B cell (primary cell): ENCODE measurements around the gene HERPUD1. TPM values are rescaled to one million over a fixed set of nuclear protein-coding genes. Genes with fewer than 3 reads are reported as not detected.

ENCODE experiments used
- ATAC-seq: fragments of 200-7000 bp; cut with Tn5 transposase; one replicate; pipeline ENCODE4 v1.10.0; 2021; ENCODE audit warnings: low read depth, mild to moderate bottlenecking, moderate number of reproducible peaks, moderate library complexity
- CTCF ChIA-PET: fragments of 350-600 bp; sonication (Branson Sonifier 250); formaldehyde crosslinking; loops from one replicate; lab custom pipeline; 2021; ENCODE audit warnings: antibody characterized with exemption, inconsistent platforms; lab: Charles Lee
- POLR2A ChIA-PET: fragments of 350-600 bp; sonication (Branson Sonifier 250); formaldehyde crosslinking; loops from one replicate; lab custom pipeline; 2021; ENCODE audit warnings: antibody characterized with exemption; lab: Charles Lee
- DNase-seq: peaks from one replicate; pipeline ENCODE4 v3.0.0; 2013
- H2AFZ ChIP-seq: 2 replicates; pipeline ENCODE4 v1.6.1; 2012; ENCODE audit warnings: mild to moderate bottlenecking, low read depth, low read length; ENCODE audit not compliant: insufficient read depth, poor library complexity, severe bottlenecking
- H3K27ac ChIP-seq, 2 donors: 1 replicate in 1 of 2; 2 replicates in 1 of 2; pipeline ENCODE4 v1.5.1; 2012 to 2013; ENCODE audit warnings: low read length in 2 of 2, mild to moderate bottlenecking in 2 of 2, moderate library complexity in 1 of 2
- H3K27me3 ChIP-seq, 4 experiments: fragments of 200-600 bp in 1 of 4; sonication (generic) in 1 of 4; replicated peaks in 1 of 4; 1 replicate in 2 of 4; 2 replicates in 2 of 4; pipeline versions ENCODE4 v1.6.1 to v1.7.0; 2013 to 2016; ENCODE audit warnings: low read length in 3 of 4, mild to moderate bottlenecking in 2 of 4, mixed read lengths in 1 of 4, moderate library complexity in 1 of 4; ENCODE audit not compliant: insufficient read depth in 4 of 4, control insufficient read depth in 3 of 4; ENCODE audit errors: control extremely low read depth in 1 of 4
- H3K36me3 ChIP-seq, 2 experiments: replicated peaks in 1 of 2; 1 replicate in 1 of 2; 2 replicates in 1 of 2; pipeline versions ENCODE4 v1.6.1 to v1.7.1; 2013; ENCODE audit warnings: low read length in 1 of 2; ENCODE audit not compliant: insufficient read depth in 2 of 2, control insufficient read depth in 1 of 2; ENCODE audit errors: control extremely low read depth in 1 of 2, extremely low read depth in 1 of 2
- H3K4me1 ChIP-seq, 2 donors: fragments of 200-600 bp in 1 of 2; sonication (generic) in 1 of 2; 1 replicate in 1 of 2; 2 replicates in 1 of 2; pipeline versions ENCODE4 v1.5.1 to v1.6.1; 2013 to 2017; ENCODE audit warnings: low read length in 2 of 2; ENCODE audit not compliant: control insufficient read depth in 2 of 2, insufficient read depth in 2 of 2
- H3K4me2 ChIP-seq: replicated peaks from 2 replicates; pipeline ENCODE3; 2012; ENCODE audit warnings: mild to moderate bottlenecking, low read depth, low read length; ENCODE audit not compliant: poor library complexity, severe bottlenecking
- H3K4me3 ChIP-seq, 5 experiments: fragments of 200-600 bp in 1 of 5; sonication (generic) in 1 of 5; 1 replicate in 3 of 5; 2 replicates in 2 of 5; pipeline versions ENCODE4 v1.5.1 to v1.7.0; 2011 to 2016; ENCODE audit warnings: low read length in 4 of 5, mild to moderate bottlenecking in 4 of 5, low read depth in 2 of 5, control low read depth in 1 of 5, moderate library complexity in 1 of 5; ENCODE audit not compliant: insufficient read depth in 1 of 5; ENCODE audit errors: control extremely low read depth in 1 of 5, extremely low read depth in 1 of 5
- H3K79me2 ChIP-seq: fragments of 200-600 bp; sonication (generic); one replicate; pipeline ENCODE4 v1.6.0; 2016; ENCODE audit warnings: low read length; ENCODE audit not compliant: control insufficient read depth, insufficient read depth
- H3K9ac ChIP-seq: fragments of 200-600 bp; sonication (generic); 2 replicates; pipeline ENCODE4 v1.6.1; 2017; ENCODE audit warnings: mild to moderate bottlenecking, low read length, moderate library complexity
- H3K9me3 ChIP-seq, 3 donors: one replicate each; pipeline versions ENCODE4 v1.6.1 to v1.7.1; 2013; ENCODE audit warnings: low read length in 2 of 3; ENCODE audit not compliant: control insufficient read depth in 2 of 3, insufficient read depth in 1 of 3; ENCODE audit errors: control extremely low read depth in 1 of 3
- H4K20me1 ChIP-seq: 2 replicates; pipeline ENCODE4 v1.6.0; 2012; ENCODE audit warnings: mild to moderate bottlenecking, low read length; ENCODE audit not compliant: insufficient read depth, control insufficient read depth, poor library complexity, severe bottlenecking
- H3K27ac Mint-ChIP-seq: one replicate; pipeline ENCODE4 v1.8.0; 2021; ENCODE audit warnings: mixed read lengths
- H3K27me3 Mint-ChIP-seq: one replicate; pipeline ENCODE4 v1.8.0; 2021; ENCODE audit warnings: mixed read lengths
- H3K4me1 Mint-ChIP-seq: one replicate; pipeline ENCODE4 v1.8.0; 2021; ENCODE audit warnings: mixed read lengths
- H3K4me3 Mint-ChIP-seq: one replicate; pipeline ENCODE4 v1.8.0; 2021; ENCODE audit warnings: mixed read lengths
- H3K9me3 Mint-ChIP-seq: one replicate; pipeline ENCODE4 v1.8.0; 2022; ENCODE audit warnings: mixed read lengths; ENCODE audit not compliant: insufficient read depth
- EZH2 ChIP-seq: IDR thresholded peaks from 2 replicates; pipeline ENCODE4 v1.6.1; 2012; ENCODE audit warnings: borderline replicate concordance, low read depth, mild to moderate bottlenecking, moderate library complexity, low read length; ENCODE audit not compliant: insufficient read depth, poor library complexity, severe bottlenecking
- WGBS: methylation state at CpG from one replicate; pipeline ENCODE4 v1.1.5; 2013; ENCODE audit warnings: missing lambda C conversion rate; ENCODE audit not compliant: insufficient coverage; 5-methylcytosine and 5-hydroxymethylcytosine counted together
- intact Hi-C: fragments of 100-400 bp; cut with micrococcal nuclease; formaldehyde crosslinking; loops from one replicate; pipeline ENCODE4 v1.10.0; 2022
- polyA plus RNA-seq: library from polyadenylated mRNA; depleted of rRNA; stranded (reverse); fragments of >200 nt; gene quantifications from 2 replicates; pipeline ENCODE4 v1.2.3, GENCODE V29; 2012
- total RNA-seq, 2 donors: library from RNA; stranded (reverse); fragments of 120-200 nt in 1 of 2; gene quantifications; 1 replicate in 1 of 2; 2 replicates in 1 of 2; pipeline versions ENCODE4 v1.2.3 to v1.2.4, GENCODE V29; 2013 to 2022
- TF ChIP-seq, protein P1 (sequence below): fragments of 200-600 bp; IDR thresholded peaks from one replicate; pipeline ENCODE4 v1.8.0; 2022; ENCODE audit warnings: antibody characterized with exemption, mild to moderate bottlenecking

Gene HERPUD1
- total and polyA plus RNA-seq, 2 donors (not counting 1 experiment from before 2014, with no cell fraction given), result 273 to 1,041 TPM

DNA sequence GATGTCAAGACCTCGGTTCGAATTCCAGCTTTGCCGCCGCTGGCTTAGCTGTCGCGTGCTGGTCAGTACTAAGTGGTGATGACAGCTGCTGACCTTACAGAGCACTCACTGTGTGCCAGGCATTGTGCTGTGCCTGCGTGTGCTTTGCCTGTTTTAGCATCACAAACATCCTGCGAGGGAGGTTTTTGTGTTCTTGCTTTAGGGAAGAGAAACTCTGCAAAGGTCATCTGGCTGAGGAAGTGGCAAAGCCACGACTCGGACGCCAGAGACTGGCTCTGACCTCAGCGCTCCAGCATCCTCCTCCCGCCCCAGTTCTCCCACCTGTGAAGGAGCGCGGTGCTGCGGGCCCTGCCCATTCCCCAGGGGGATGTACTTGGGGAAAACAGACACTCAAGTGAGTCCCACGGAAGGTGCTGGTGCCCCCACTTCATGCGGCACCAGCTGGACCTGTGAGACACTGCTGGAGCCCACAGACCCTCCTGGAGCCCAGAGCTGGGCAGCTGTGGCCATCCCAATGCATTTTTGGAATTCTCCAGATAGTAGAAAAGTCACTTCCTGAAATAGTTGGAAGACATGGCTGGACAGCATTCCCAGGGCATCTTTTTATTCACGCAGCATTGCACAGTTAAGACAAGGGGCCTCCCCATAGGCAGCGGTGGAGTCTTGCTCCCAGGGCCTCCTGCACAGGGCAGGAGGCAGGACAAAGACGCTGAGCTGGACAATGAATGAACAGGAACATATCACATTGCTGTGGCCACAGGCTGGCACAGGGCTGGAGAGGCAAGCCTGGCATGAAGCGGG lies 20.0 kb upstream of the HERPUD1 start:
- Mint-ChIP-seq H3K9me3 (no peaks in the 10 kb centered on the region), H3K4me3 (peak overlapping the region; percentile 73)

More for the DNA sequence above, 20.0 kb upstream of the HERPUD1 start:
- POLR2A ChIA-PET, result interaction anchor here (1.1 to 6.9 kb wide), 9 partner anchors 8 to 130 kb away, joined by 3 to 76 read pairs (median 8); partner anchors contain the start of gene HERPUD1
- no peak overlapping the region for H2AFZ ChIP-seq
- no peaks in the 10 kb centered on the region for H3K79me2 ChIP-seq
- no peaks in the 10 kb centered on the region for H4K20me1 ChIP-seq
- H3K27ac Mint-ChIP-seq, result peak overlapping the region; percentile 99
- H3K9me3 ChIP-seq, result no peaks in the 10 kb centered on the region
- peaks cover 54 to 69% of the 10 kb centered on the region in 2 donors for H3K4me1 ChIP-seq
- peak overlapping the region; percentile 71 for H3K4me2 ChIP-seq
- ATAC-seq, result peak; percentile 87
- TF ChIP-seq, protein P1, sequence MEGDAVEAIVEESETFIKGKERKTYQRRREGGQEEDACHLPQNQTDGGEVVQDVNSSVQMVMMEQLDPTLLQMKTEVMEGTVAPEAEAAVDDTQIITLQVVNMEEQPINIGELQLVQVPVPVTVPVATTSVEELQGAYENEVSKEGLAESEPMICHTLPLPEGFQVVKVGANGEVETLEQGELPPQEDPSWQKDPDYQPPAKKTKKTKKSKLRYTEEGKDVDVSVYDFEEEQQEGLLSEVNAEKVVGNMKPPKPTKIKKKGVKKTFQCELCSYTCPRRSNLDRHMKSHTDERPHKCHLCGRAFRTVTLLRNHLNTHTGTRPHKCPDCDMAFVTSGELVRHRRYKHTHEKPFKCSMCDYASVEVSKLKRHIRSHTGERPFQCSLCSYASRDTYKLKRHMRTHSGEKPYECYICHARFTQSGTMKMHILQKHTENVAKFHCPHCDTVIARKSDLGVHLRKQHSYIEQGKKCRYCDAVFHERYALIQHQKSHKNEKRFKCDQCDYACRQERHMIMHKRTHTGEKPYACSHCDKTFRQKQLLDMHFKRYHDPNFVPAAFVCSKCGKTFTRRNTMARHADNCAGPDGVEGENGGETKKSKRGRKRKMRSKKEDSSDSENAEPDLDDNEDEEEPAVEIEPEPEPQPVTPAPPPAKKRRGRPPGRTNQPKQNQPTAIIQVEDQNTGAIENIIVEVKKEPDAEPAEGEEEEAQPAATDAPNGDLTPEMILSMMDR, result no peak
- TF ChIP-seq EZH2, result no peak
- intact Hi-C loops, result loop anchor here (1.0 to 10.0 kb wide), 4 partner anchors 19 to 307 kb away; partner anchors contain the start of genes MT2A and SLC12A3
- peak; percentile 87 for DNase-seq
- CTCF ChIA-PET, result interaction anchor here (0.8 to 3.3 kb wide), 9 partner anchors 10 to 45 kb away, joined by 3 to 15 read pairs (median 6); partner anchors contain the start of gene HERPUD1
- H3K36me3 ChIP-seq, result no peaks in the 10 kb centered on the region
- H3K27ac ChIP-seq, result peak overlapping the region; percentile 86 to 97
- peak overlapping the region in 3 of 5 experiments; percentile 12 to 48 (median 14) for H3K4me3 ChIP-seq
- no peaks in the 10 kb centered on the region for H3K27me3 Mint-ChIP-seq
- H3K27me3 ChIP-seq, result no peaks in the 10 kb centered on the region
- peak overlapping the region; percentile 22 for H3K9ac ChIP-seq
- peaks cover 69% of the 10 kb centered on the region for H3K4me1 Mint-ChIP-seq
- 31% methylated on average over 21 of the region's 22 CpGs for WGBS
